ENCODE measurements around the gene LTK. TPM values are rescaled to one million over a fixed set of nuclear protein-coding genes. Genes with fewer than 3 reads are reported as not detected.

The LTK gene
- total RNA-seq, 1 experiment from 2014 or later, result 5.4 TPM

- no peak overlapping the region for H3K27ac ChIP-seq (ENCODE audit: low read depth, low read length, poor library complexity, severe bottlenecking)
- TF ChIP-seq EZH2 (IDR thresholded peaks at IDR 0.05; ENCODE audit: borderline replicate concordance, low read depth, low read length, poor library complexity, severe bottlenecking), result no peak
- no peak for TF ChIP-seq CTCF (conservative IDR thresholded peaks at IDR 0.05; ENCODE audit: low read depth, low read length)
- intact Hi-C loops (cut with micrococcal nuclease; ENCODE audit: unreplicated experiment), result no loop called here
- no peaks in the 10 kb centered on the region for H3K4me1 ChIP-seq (ENCODE audit: insufficient read depth, low read length, poor library complexity, severe bottlenecking)
- H3K4me3 ChIP-seq (ENCODE audit: low read depth, low read length, poor library complexity, severe bottlenecking), result no peak overlapping the region
- H3K27me3 ChIP-seq (replicated peaks; ENCODE audit: insufficient read depth, low read depth, low read length, poor library complexity), result no peaks in the 10 kb centered on the region
- no peaks in the 10 kb centered on the region for H3K9me3 ChIP-seq (ENCODE audit: low read depth, low read length, poor library complexity, severe bottlenecking)
- ChIA-PET CTCF (no interaction called here), POLR2A (ENCODE audit: low non-redundant PET) (no interaction called here)
- H3K36me3 ChIP-seq (ENCODE audit: insufficient read depth, low read length, poor library complexity, severe bottlenecking), result peaks cover 28% of the 10 kb centered on the region
- DNase-seq (ENCODE audit: low spot score), result no peak
- no TSS peak for BruUV-seq (replicated peaks)
These were observed 21.9 kb upstream of the LTK start for GRCh38 chr15:41535544-41535943.

GRCh38 chr15:41530363-41530956, 16.8 kb upstream of the LTK start:
- POLR2A ChIA-PET (ENCODE audit: low non-redundant PET), result no interaction called here
- CTCF ChIA-PET, result no interaction called here
- Histone ChIP-seq H3K36me3 (ENCODE audit: insufficient read depth, low read length, poor library complexity, severe bottlenecking) (peaks cover 42% of the 10 kb centered on the region), H3K27ac (ENCODE audit: low read depth, low read length, poor library complexity, severe bottlenecking) (no peak overlapping the region), H3K9me3 (ENCODE audit: low read depth, low read length, poor library complexity, severe bottlenecking) (no peaks in the 10 kb centered on the region), H3K4me1 (ENCODE audit: insufficient read depth, low read length, poor library complexity, severe bottlenecking) (no peaks in the 10 kb centered on the region), H3K4me3 (ENCODE audit: low read depth, low read length, poor library complexity, severe bottlenecking) (no peak overlapping the region), H3K27me3 (replicated peaks; ENCODE audit: insufficient read depth, low read depth, low read length, poor library complexity) (no peaks in the 10 kb centered on the region)
- intact Hi-C loops (cut with micrococcal nuclease; ENCODE audit: unreplicated experiment), result no loop called here
- DNase-seq (ENCODE audit: low spot score), result no peak
- no TSS peak for BruUV-seq (replicated peaks)
- TF ChIP-seq EZH2 (IDR thresholded peaks at IDR 0.05; ENCODE audit: borderline replicate concordance, low read depth, low read length, poor library complexity, severe bottlenecking) (no peak), CTCF (conservative IDR thresholded peaks at IDR 0.05; ENCODE audit: low read depth, low read length) (no peak)

GRCh38 chr15:41523097-41523496, 9.5 kb upstream of the LTK start:
- no peak for TF ChIP-seq EZH2 (IDR thresholded peaks at IDR 0.05; ENCODE audit: borderline replicate concordance, low read depth, low read length, poor library complexity, severe bottlenecking)
- no peak for TF ChIP-seq CTCF (conservative IDR thresholded peaks at IDR 0.05; ENCODE audit: low read depth, low read length)
- Histone ChIP-seq H3K36me3 (ENCODE audit: insufficient read depth, low read length, poor library complexity, severe bottlenecking) (peaks cover 12% of the 10 kb centered on the region), H3K4me1 (ENCODE audit: insufficient read depth, low read length, poor library complexity, severe bottlenecking) (no peaks in the 10 kb centered on the region), H3K4me3 (ENCODE audit: low read depth, low read length, poor library complexity, severe bottlenecking) (no peak overlapping the region), H3K9me3 (ENCODE audit: low read depth, low read length, poor library complexity, severe bottlenecking) (no peaks in the 10 kb centered on the region), H3K27me3 (replicated peaks; ENCODE audit: insufficient read depth, low read depth, low read length, poor library complexity) (no peaks in the 10 kb centered on the region), H3K27ac (ENCODE audit: low read depth, low read length, poor library complexity, severe bottlenecking) (no peak overlapping the region)
- no TSS peak for BruUV-seq (replicated peaks)
- intact Hi-C loops (cut with micrococcal nuclease; ENCODE audit: unreplicated experiment), result no loop called here
- ChIA-PET POLR2A (ENCODE audit: low non-redundant PET) (no interaction called here), CTCF (interaction anchor here (0.6 kb wide), 1 partner anchor 34 kb away, joined by 3 read pairs; no protein-coding TSS in a partner anchor)
- no peak for DNase-seq (ENCODE audit: low spot score)
